Astrocyte (in vitro differentiated cells and primary cell): ENCODE results near the gene PPP3CA. TPM values are rescaled to one million over a fixed set of nuclear protein-coding genes. Genes with fewer than 3 reads are reported as not detected.

ENCODE experiments used
- DNase-seq: peaks from one replicate; pipeline ENCODE4 v3.0.0-alpha.2; 2010; ENCODE audit warnings: low read depth
- FAIRE-seq: peaks from 2 replicates; lab custom pipeline; 2011; peaks lifted over from hg19 to GRCh38; lab: Jason Lieb, UNC
- H2AFZ ChIP-seq: 2 replicates; pipeline ENCODE4 v1.6.0; 2012; ENCODE audit warnings: low read depth, low read length, inconsistent platforms
- H3K27ac ChIP-seq: 2 replicates; pipeline ENCODE4 v1.5.1; 2011; ENCODE audit warnings: low read depth, low read length, inconsistent platforms
- H3K27me3 ChIP-seq: 2 replicates; pipeline ENCODE4 v1.6.0; 2011; ENCODE audit warnings: low read length, inconsistent platforms; ENCODE audit not compliant: insufficient read depth
- H3K36me3 ChIP-seq: 2 replicates; pipeline ENCODE4 v1.5.1; 2011; ENCODE audit warnings: low read length, inconsistent platforms; ENCODE audit not compliant: insufficient read depth
- H3K4me1 ChIP-seq: 2 replicates; pipeline ENCODE4 v1.5.1; 2011; ENCODE audit warnings: low read length, inconsistent platforms; ENCODE audit not compliant: insufficient read depth
- H3K4me2 ChIP-seq: 2 replicates; pipeline ENCODE4 v1.6.0; 2012; ENCODE audit warnings: low read length, inconsistent platforms
- H3K4me3 ChIP-seq: 2 replicates; pipeline ENCODE4 v1.5.1; 2011; ENCODE audit warnings: low read depth, mild to moderate bottlenecking, low read length, inconsistent platforms; ENCODE audit not compliant: insufficient read depth
- H3K79me2 ChIP-seq: 2 replicates; pipeline ENCODE4 v1.6.0; 2012; ENCODE audit warnings: mild to moderate bottlenecking, low read length, inconsistent platforms; ENCODE audit not compliant: insufficient read depth
- H3K9ac ChIP-seq: 2 replicates; pipeline ENCODE4 v1.6.0; 2012; ENCODE audit warnings: mild to moderate bottlenecking, low read length, inconsistent platforms
- H3K9me3 ChIP-seq: 2 replicates; pipeline ENCODE4 v1.5.1; 2012; ENCODE audit warnings: low read depth, mild to moderate bottlenecking, low read length, inconsistent platforms; ENCODE audit not compliant: insufficient read depth
- H4K20me1 ChIP-seq: 2 replicates; pipeline ENCODE4 v1.6.0; 2012; ENCODE audit warnings: low read length, inconsistent platforms; ENCODE audit not compliant: insufficient read depth
- H3K27ac Mint-ChIP-seq: one replicate; pipeline ENCODE4 v1.8.0; 2021; ENCODE audit warnings: mild to moderate bottlenecking, mixed read lengths; ENCODE audit not compliant: unreplicated experiment
- H3K27me3 Mint-ChIP-seq: one replicate; pipeline ENCODE4 v1.8.0; 2021; ENCODE audit warnings: low read depth, mixed read lengths; ENCODE audit not compliant: unreplicated experiment
- H3K36me3 Mint-ChIP-seq: one replicate; pipeline ENCODE4 v1.8.0; 2021; ENCODE audit warnings: low read depth, mixed read lengths; ENCODE audit not compliant: unreplicated experiment
- H3K4me1 Mint-ChIP-seq: one replicate; pipeline ENCODE4 v1.8.0; 2021; ENCODE audit warnings: low read depth, mixed read lengths; ENCODE audit not compliant: unreplicated experiment
- H3K4me3 Mint-ChIP-seq: one replicate; pipeline ENCODE4 v1.8.0; 2021; ENCODE audit warnings: mild to moderate bottlenecking, moderate library complexity, mixed read lengths; ENCODE audit not compliant: unreplicated experiment
- H3K9me3 Mint-ChIP-seq: one replicate; pipeline ENCODE4 v1.8.0; 2021; ENCODE audit warnings: mild to moderate bottlenecking, mixed read lengths; ENCODE audit not compliant: unreplicated experiment
- EZH2 ChIP-seq: IDR thresholded peaks from 2 replicates; pipeline ENCODE4 v1.6.1; 2012; ENCODE audit warnings: mild to moderate bottlenecking, low read length, inconsistent platforms; ENCODE audit not compliant: insufficient read depth
- total RNA-seq: library from RNA; stranded (reverse); gene quantifications from 2 replicates; pipeline ENCODE4 v1.2.1, GENCODE V29; 2021
- TF ChIP-seq, protein P1 (sequence below): IDR thresholded peaks from 2 replicates; pipeline ENCODE4 v1.5.1; 2011; ENCODE audit warnings: low read depth, mild to moderate bottlenecking, inconsistent platforms, low read length, moderate library complexity; ENCODE audit not compliant: insufficient read depth

The PPP3CA gene
- total RNA-seq, 1 donor from 2014 or later, result 101 TPM

- peaks cover 33% of the 10 kb centered on the region for H4K20me1 ChIP-seq
- H3K9ac ChIP-seq, result no peak overlapping the region
Measured at GRCh38 chr4:101210331-101210730, 137.0 kb downstream of the PPP3CA start.

GRCh38 chr4:101208171-101208570 lies 139.2 kb downstream of the PPP3CA start:
- Histone ChIP-seq H3K79me2 (peaks cover 66% of the 10 kb centered on the region), H2AFZ (no peak overlapping the region), H3K9ac (no peak overlapping the region), H3K36me3 (no peaks in the 10 kb centered on the region), H3K4me2 (no peak overlapping the region), H3K9me3 (no peaks in the 10 kb centered on the region), H3K4me3 (no peak overlapping the region), H3K27me3 (no peaks in the 10 kb centered on the region), H3K4me1 (peaks cover 10% of the 10 kb centered on the region), H4K20me1 (peaks cover 28% of the 10 kb centered on the region), H3K27ac (no peak overlapping the region)
- FAIRE-seq, result no peak
- no peak for DNase-seq
- Mint-ChIP-seq H3K9me3 (no peaks in the 10 kb centered on the region), H3K36me3 (no peaks in the 10 kb centered on the region), H3K27ac (no peak overlapping the region), H3K4me1 (peaks cover 18% of the 10 kb centered on the region), H3K27me3 (no peaks in the 10 kb centered on the region), H3K4me3 (no peak overlapping the region)
- TF ChIP-seq, protein P1, sequence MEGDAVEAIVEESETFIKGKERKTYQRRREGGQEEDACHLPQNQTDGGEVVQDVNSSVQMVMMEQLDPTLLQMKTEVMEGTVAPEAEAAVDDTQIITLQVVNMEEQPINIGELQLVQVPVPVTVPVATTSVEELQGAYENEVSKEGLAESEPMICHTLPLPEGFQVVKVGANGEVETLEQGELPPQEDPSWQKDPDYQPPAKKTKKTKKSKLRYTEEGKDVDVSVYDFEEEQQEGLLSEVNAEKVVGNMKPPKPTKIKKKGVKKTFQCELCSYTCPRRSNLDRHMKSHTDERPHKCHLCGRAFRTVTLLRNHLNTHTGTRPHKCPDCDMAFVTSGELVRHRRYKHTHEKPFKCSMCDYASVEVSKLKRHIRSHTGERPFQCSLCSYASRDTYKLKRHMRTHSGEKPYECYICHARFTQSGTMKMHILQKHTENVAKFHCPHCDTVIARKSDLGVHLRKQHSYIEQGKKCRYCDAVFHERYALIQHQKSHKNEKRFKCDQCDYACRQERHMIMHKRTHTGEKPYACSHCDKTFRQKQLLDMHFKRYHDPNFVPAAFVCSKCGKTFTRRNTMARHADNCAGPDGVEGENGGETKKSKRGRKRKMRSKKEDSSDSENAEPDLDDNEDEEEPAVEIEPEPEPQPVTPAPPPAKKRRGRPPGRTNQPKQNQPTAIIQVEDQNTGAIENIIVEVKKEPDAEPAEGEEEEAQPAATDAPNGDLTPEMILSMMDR, result no peak
- TF ChIP-seq EZH2, result no peak

More at GRCh38 chr4:101210331-101210730, 137.0 kb downstream of the PPP3CA start:
- H3K4me3 Mint-ChIP-seq, result no peak overlapping the region
- Histone ChIP-seq H3K27me3 (no peaks in the 10 kb centered on the region), H2AFZ (no peak overlapping the region), H3K27ac (no peak overlapping the region), H3K79me2 (peaks cover 79% of the 10 kb centered on the region), H3K4me2 (no peak overlapping the region), H3K36me3 (no peaks in the 10 kb centered on the region), H3K9me3 (no peaks in the 10 kb centered on the region), H3K4me1 (peaks cover 10% of the 10 kb centered on the region), H3K4me3 (no peak overlapping the region)
- H3K9me3 Mint-ChIP-seq, result no peaks in the 10 kb centered on the region
- no peak for DNase-seq
- no peak overlapping the region for H3K27ac Mint-ChIP-seq
- FAIRE-seq, result no peak
- H3K36me3 Mint-ChIP-seq, result no peaks in the 10 kb centered on the region
- TF ChIP-seq EZH2, result no peak
- TF ChIP-seq, protein P1, result no peak
- peaks cover 18% of the 10 kb centered on the region for H3K4me1 Mint-ChIP-seq
- H3K27me3 Mint-ChIP-seq, result no peaks in the 10 kb centered on the region

DNA sequence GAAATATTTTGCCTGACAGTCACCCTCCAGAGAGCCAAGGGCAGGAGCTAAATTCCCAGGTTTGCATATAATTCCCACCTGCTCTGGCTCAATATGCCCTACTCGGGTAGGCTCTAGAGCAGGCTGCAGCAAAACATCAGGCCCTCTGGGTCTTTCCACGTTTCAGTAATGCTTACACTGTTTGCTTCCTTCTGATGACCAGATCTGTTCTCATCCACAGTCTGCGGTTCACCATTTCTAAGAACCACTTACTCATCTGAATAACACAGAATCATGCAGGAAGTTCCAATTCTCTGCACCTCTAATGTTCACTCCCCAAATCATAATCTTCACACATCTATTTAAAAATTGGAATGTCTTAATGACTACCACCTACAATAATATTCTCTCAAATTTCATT lies 141.4 kb downstream of the PPP3CA start:
- H3K4me3 ChIP-seq, result no peak overlapping the region
- no peak overlapping the region for H3K4me2 ChIP-seq
- peak; percentile 79 for DNase-seq
- no peak overlapping the region for H3K27ac ChIP-seq
- H2AFZ ChIP-seq, result no peak overlapping the region
- peaks cover 20% of the 10 kb centered on the region for H3K4me1 Mint-ChIP-seq
- peaks cover 8% of the 10 kb centered on the region for H3K4me1 ChIP-seq
- no peaks in the 10 kb centered on the region for H3K36me3 Mint-ChIP-seq
- H4K20me1 ChIP-seq, result peaks cover 23% of the 10 kb centered on the region
- H3K27ac Mint-ChIP-seq, result no peak overlapping the region
- no peaks in the 10 kb centered on the region for H3K36me3 ChIP-seq
- no peaks in the 10 kb centered on the region for H3K27me3 ChIP-seq
- TF ChIP-seq EZH2, result no peak
- TF ChIP-seq, protein P1, result no peak
- H3K79me2 ChIP-seq, result peaks cover 65% of the 10 kb centered on the region
- FAIRE-seq, result peak; percentile 34
- H3K27me3 Mint-ChIP-seq, result no peaks in the 10 kb centered on the region
- H3K9ac ChIP-seq, result no peak overlapping the region
- H3K9me3 Mint-ChIP-seq, result no peaks in the 10 kb centered on the region
- H3K4me3 Mint-ChIP-seq, result no peak overlapping the region
- H3K9me3 ChIP-seq, result no peaks in the 10 kb centered on the region
